Fibroblast of skin of right biceps (primary cell): ENCODE results near the gene MICAL2.

Source experiments
- DNase-seq: peaks from one replicate; pipeline ENCODE4 v3.0.0-alpha.2; 2013

The MICAL2 gene

DNA sequence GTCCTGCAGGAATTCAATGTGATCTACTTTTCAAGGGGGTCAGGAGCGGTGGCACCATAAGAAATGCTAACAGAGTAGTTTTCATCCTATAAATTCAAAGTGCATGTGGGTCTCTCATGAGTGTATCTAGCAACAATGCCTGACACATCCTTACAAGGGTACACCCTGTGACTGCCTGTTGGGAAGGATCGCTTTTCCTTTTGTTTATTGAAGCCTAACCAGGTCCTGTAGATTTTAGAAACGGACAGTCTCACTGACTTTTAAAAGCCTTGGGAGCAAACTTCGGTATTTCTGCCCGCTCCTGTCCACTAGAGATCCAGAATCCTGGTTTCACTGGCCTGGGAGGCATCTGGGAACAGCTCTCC lies 102.4 kb downstream of the MICAL2 start:
- DNase-seq, result peak; percentile 46

DNA sequence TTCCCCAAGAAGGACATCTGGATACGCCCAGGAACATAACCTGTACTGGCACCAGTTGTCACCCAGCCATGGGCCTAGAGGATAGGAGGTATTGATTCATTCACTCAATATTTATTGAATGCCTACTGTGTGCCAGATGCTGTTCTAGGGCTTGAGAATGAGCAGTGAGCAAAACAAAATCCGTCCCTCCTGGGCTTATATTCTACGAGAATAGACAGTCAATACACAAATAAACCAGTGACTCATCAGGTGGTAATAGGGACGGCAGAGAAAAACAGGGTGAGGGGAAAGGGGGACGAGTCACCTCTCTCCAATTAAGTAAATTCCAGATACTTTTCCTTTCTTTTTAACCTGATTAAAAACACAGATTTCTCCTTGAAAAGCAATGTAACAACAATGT lies 103.5 kb downstream of the MICAL2 start:
- DNase-seq, result peak; percentile 86

DNA sequence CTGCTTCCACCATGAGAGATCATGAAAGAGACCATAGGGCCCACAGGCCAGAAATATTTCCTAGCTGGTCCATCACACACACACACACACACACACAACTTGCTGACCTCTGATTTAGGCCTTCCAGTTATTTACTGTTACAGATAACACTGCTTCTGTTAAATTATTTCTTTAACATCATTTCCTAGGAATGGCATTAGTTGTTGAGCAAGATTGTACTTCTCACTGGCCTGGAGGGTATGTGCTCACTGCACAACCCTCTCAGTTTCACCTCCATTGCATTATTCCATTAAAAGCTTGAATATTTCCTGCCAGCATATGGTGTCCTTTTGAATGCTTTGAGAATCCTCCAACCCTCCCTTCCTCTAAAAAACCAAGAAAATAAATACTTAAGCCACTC lies 104.4 kb downstream of the MICAL2 start:
- peak; percentile 36 for DNase-seq

DNA sequence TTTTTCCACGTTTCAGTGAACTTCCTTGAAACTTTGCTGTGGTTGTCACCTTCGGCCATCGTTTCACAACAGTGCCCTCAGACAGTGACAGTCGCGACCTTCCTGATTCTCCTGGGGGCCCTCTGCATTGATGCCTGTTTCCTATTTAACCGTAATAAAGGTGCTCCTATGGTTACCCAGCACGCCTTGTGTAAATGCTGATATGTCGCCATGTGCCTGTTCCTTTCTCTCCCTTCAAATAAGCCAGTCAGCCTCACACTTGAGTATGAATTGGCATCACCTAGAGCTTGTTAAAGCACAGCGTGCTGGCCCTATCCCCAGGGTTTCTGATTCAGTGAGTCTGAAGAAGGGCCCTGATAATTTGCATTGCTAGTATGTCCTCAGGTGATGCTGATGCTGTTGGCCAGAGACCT lies 104.8 kb downstream of the MICAL2 start:
- no peak for DNase-seq

DNA sequence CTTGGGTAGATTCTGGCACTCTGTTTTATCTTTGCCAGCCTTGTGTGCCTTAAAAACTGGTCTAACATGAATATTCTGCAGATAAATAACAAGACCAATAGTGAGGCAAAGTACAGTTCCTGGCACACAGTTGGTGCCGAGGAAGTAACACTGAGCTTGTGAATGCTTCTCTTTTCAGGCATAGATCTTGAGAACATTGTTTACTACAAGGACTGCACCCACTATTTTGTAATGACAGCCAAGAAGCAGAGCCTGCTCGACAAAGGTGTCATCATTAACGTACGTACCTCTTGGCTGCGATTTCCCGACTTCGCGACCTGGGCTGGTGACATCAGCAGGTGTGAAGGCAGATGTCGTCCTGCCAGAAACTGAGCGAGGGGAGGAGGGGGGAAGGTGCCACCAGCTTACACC lies 105.7 kb downstream of the MICAL2 start:
- DNase-seq, result no peak

DNA sequence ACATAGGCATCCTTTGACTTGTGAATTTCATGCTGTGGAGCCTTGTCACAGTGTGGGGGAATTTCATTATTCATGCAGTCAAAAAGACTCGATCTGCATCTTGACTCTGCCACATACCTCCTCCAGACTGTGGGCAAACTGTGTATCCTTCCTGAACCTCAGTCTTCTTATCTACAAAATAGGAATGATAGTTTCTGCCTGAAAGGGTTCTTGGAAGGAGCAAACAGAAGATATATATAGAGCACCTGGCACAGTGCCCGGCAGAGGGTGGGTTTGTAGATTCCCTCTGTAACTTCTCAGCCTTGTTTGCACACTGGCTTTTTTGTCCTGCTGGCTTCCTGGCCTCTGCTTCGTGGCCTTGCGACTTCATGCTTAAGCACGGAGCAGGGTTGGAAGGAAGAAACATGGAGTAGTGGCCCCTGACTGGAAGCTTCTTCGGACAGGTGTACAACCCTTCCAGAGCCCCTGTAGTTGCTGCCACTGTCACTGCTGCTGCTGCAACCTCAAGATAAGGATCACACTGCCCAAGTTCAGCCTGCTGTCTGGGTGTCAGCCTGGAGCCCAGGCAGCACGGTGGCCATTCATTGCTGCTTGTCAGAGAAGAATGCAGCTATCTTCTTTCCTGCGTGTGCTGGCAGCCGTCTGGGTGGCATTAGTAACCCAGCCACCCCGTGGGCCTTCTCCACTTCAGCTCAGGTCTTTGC lies 106.4 kb downstream of the MICAL2 start:
- peak; percentile 49 for DNase-seq

DNA sequence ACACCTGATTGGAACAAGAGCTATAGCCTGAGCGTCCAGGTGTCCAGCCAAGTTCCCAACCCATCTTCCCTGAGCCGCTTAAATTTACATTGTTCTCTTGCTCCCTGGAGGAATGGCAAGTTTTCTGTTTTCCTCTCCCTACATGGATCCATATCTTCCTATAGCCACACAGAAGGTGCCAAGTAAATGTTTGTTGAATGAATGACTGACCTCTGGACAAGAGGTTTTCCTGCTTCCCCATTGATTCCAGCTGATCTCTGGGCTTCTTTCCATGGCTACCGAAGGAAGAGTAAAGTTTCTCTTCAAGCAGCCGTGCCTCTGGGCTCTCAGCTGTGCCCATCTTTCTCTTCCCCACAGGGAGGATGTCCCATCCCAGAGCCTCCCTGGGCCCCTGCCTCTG lies 107.5 kb downstream of the MICAL2 start:
- DNase-seq, result no peak

DNA sequence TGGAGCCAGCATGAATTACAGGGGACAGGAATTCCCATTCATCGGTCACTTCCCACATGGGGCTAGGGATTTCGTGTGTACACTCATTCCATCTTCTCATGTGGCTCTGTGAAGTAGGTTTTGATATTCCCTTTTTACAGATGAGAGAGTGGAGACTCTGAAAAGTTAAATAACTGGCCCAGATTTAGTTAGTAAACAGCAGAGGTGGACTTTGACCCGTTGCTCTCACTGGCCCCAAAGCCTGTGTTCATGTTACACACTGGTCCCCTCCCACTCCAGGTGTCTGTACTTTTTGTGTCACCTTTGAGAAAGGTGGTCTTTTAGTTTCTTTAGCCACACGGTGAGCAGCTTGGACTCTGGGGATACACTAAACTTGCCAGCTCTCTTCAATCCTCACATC lies 108.5 kb downstream of the MICAL2 start:
- no peak for DNase-seq

DNA sequence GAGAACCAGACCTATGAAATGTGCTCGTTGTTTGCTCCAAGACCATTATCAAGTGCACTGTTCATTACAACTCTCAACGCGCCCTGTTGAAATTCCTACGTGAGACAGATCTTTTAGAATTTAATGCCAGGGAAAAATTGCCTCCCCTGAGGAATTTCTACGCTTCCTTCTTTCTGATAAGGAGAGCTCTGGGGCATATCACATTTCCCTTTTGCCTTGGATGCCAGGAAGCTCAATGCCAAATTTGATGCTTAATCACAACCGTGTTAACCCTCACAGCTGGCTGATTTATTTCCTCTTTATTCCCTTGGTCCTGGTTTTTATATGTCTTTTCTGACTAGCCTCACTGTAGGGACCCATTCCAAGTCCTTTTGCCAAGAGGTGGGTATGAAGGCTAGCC lies 109.4 kb downstream of the MICAL2 start:
- peak; percentile 51 for DNase-seq

DNA sequence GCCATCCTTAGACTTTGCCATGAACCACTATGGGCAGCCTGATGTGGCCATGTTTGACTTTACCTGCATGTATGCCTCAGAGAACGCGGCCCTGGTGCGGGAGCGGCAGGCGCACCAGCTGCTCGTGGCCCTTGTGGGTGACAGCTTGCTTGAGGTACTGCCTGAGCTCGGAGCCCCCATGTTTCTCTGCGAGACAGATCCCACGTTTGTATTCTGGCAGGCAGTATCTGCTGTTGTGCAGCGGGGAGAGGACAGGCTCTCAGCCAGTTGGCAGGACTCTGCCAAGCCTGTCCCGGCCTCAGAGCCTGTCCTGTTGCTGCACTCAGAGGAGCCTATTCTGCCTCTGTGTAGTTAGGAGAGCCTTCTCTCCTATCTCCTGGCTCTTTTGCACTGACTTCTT lies 109.9 kb downstream of the MICAL2 start:
- no peak for DNase-seq

DNA sequence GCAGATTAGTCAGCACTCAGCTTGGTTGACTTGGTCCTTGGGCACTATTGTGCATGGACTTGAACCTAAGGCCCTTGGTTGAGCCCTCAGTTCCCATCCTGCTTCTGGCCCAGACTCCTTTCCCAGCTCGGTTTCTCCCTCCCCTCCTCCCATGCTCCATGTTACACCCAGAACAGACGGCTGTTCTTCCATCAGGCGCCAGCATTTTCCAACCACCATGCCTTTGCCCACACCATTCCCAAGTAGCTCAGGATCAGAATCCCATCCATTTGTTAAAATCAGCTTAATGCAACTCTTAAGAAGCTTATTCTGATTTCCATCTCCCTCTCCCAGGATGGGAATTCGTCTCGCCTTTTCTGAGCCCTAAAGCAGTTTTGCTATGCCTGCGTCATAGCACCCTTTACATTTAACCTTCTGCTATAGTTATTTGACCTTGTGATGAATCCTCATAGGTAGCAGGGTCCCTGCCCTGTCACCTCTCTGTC lies 110.7 kb downstream of the MICAL2 start:
- DNase-seq, result no peak

DNA sequence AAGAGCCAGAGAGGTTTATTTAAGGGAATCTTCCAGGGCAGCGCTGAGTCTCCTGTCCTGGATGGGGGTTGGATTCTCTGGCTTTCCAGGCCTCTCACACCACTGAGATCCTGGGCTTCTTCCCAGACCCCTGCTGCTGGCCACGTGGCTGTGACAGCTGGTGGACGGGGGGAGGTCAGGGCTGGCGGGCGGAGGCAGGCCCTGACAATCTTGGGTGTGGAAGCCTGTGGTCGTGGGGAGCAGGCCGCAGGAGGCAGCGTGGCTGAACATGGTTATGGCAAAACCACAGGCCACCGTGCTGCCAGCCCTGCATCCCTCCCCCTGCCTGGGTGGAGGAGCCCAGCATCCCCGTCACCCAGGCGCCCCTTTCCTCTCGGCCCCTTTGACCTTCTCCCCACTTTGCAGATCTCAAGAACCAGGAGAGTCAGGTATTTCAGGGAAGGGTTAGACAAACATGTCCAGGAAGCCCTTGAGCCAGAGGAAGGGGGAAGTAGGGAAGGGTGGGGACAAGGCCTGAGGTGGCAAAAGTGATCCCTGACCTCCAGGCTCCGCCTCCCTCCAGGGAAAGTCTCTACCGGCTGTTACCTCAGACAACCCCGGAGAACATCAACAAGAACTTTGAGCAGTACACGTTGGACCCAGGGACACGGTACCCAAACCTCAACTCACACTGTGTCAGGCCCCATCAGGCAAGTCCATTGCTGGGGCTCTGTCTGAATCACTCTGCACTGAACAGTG lies 111.8 kb downstream of the MICAL2 start:
- peak; percentile 38 for DNase-seq

DNA sequence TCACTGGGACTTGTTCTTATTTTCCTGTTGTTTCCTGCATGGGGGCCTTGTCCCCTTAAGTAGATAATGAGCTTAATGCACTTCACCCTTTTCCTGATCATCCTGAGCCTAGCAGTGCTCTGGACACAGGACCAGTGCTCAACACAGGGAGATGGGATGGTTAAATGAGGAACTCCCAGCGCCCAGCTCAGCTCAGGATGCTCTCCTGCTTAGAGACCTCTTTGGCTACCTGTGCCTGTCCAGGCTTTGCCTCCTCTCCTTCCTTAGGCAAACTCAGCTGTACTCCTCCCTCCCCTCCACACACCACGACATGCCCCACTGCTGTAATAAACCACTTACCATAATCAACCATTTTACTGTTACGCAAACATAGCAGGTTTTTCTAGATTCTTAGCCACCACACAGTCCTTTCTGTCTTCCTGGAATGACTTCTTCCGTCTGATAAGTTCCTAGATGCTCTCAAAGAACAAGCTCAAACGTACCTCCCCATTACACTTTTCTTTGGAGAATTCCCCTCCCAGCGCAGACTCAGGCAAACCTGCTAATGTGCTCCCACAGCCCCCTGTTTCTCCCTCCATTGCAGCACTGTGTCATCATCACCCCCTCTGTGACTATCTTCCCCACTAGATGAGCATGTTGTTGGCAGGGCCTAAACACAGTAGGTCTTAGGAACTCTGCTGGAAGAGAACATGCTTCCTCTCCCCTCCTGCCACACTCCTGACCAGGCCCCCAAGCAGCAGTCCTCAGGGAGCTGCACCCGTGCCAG lies 113.6 kb downstream of the MICAL2 start:
- DNase-seq, result no peak

DNA sequence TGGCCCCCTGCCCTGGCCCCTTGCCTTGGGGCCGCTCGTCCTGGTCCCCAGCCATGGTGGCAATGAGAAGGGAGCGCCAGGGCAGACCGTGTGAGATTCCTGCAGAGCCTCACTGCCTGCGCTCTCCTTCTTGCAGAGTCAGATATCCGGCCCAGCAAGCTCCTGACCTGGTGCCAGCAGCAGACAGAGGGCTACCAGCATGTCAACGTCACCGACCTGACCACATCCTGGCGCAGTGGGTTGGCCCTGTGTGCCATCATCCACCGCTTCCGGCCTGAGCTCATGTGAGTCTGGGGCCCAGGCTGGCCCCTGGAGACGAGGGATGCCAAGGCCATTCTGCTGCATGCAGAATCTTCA lies 114.1 kb downstream of the MICAL2 start:
- peak; percentile 66 for DNase-seq

DNA sequence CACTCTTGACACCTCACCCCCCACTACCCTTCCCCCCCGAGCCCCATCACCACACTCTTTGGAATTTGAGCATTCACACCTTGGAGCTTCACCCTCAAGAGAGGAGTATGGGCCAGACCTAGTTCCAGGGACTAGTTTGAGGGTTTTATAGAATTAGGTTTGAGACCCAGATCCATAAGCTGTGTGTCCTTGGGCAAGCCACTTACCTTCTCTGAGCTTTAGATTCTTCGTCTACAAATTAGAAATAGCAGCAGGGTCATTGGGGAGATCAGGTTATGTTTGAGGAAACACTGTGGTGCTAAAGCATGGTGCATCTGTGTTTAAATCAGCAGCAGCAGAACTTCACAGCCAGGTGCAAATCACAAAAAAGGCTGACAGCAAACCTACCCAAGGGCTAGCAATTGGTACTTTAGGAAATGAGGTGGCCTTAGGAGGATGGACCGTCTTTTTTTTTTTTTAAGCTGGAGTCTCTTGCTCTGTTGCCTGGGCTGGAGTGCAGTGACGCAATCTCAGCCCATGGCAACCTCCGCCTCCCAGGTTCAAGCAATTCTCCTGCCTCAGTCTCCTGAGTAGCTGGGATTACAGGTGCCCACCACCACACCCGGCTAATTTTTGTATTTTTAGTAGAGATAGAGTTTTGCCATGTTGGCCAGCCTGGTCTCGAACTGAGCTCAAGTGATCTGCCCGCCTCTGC lies 114.8 kb downstream of the MICAL2 start:
- no peak for DNase-seq

DNA sequence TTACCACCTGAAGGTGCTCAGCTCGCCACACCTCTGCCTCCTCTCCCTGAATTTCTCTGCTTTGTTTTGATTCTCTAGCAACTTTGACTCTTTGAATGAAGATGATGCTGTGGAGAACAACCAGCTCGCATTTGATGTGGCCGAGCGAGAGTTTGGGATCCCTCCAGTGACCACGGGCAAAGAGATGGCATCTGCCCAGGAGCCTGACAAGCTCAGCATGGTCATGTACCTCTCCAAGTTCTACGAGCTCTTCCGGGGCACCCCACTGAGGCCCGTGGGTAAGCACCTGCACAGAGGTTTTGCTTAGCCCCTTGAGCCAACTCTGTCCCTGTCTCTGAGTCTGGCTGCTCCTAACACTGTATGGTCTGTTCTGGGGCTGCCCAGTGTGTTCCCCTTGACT lies 115.7 kb downstream of the MICAL2 start:
- no peak for DNase-seq

DNA sequence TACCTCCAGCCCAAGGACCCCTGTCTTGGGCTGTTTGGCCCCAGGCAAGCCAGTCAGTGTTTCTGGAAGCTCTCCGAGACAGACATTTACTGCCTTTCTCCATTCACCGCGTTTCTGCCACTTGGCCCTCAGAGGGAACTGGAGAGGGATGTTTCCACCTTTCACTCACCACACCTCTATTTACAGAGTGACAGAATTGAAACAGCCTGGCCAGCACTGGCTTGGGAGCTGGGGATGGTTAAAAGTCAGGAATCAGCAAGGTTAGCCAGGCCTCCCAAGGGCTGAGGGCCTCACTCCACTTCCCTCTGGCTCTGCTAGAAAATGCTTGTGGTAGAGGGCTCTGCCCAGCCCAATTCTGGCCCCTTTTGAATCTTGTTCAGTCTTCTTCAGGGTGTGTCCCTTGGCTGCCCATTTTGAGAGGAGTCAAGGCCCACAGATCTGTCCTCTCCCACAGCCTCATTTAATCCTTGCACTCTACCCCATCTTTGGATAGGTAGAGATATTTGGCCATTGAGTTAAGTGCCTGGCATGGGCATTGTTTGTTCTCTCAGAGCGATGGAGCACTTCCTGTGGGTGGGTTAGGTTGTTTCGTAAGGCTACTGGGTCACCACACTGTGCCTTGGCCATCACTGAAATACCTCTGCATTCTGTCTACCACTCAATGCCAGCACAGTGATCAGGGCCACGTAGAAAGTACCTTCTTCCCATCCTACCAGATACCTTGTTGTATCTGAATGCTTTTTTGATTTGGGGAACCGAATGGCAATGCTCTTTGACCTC lies 119.2 kb downstream of the MICAL2 start:
- DNase-seq, result no peak

DNA sequence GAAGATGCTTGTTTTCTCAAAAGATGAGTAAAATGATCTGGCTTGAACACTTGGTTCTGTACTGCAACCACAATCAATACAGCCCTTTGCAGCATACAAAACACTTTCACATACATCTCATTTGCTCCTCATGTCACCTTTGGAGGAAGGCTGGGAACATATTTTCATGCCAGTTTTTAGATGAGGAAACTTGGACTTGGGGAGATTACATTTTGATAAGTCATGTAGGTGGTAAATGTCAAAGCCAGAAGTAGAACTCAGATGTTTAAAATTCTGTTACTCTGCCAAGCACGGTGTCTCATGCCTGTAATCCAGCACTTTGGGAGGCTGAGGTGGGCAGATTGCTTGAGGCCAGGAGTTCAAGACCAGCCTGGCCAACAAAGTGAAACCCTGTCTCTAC lies 121.8 kb downstream of the MICAL2 start:
- peak; percentile 62 for DNase-seq

DNA sequence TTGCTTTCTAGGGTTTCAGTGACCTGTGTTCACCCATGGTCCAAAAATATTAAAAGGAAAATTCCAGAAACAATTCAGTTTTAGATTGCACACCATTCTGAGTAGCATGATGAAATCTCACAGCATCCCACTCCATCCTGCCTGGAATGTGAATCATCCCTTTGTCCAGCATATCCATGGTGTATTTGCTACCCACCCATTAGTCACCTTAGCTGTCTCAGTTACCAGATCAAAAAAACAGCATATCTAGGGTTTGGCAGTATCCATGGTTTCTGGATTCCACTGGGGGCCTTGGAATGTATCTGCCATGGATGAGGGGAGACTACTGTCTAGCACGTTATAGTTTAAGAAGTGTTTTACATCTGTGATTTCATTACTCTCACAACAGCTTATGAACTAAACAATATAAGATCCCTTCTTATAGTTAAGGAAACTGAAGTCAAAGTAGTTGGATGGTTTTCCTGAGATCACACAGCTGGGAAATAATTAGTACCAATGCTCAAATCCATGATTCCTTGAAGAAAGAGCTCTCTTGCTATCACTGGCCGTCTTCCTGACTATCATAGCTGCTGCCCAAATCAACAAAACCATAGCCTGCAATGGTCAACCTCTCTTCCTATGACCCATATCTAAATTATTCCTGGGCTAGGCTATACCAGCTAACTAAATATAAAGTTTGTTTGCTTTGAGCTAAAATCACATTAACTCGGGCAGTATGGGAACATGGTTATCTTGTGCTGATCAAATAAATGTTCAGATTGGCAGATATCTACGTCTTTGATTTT lies 122.6 kb downstream of the MICAL2 start:
- DNase-seq, result peak; percentile 98

DNA sequence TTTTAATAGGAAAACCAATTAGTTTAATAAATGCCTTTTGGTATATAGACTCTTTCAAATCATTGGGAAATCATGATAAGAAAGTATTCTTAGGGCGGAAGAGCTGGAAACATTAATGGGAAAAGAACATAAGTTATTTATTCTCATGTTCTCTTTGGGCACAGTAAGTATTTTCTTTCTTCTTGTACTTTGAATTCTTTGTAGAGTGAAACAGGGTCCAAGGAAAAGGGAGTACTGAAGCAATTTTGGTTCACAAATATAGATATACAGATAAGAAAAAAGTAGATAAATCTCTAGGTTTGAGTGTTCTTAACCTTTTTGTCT lies 123.2 kb downstream of the MICAL2 start:
- DNase-seq, result no peak

DNA sequence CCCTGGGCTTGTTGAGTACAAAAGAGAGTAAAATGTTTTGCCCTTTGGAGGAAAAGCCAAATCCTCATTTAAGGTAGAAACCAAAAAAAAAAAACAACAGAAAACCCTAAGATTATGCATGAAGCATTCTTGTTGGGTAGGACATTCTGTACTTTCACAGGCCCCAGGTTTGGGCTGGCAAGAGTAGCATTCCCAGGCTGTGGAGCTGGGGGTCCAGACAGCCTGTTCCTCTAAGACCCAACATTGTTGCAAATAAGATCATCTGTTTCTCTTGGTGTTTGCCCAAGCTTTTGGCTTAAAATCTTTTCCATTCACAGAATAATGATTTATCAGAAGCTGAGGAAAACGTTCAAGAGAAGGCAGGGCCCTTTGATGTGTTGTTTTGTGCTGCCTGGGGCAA lies 123.8 kb downstream of the MICAL2 start:
- no peak for DNase-seq

DNA sequence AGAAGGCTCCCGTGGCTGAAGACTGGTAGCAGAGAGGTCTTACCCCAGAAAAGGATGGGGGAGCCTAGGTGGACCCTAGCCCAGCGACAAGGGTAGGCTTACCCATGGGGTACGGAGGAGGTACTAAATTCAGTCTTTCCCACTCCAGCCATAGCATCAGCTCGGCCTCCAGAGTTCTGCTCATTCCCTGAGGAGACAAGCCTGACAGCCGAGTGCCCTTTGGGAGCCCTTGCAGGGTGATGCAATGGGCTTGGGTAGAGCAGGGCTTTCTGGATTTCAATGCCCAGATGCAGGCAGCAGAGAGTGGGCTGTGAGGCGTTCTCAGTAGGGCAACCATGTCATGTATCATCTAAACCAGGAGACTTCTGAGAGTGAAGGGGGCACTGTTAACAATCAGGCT lies 124.7 kb downstream of the MICAL2 start:
- no peak for DNase-seq
